Heart left ventricle (tissue), 16 donors: ENCODE data around the gene ETV6. TPM values are rescaled to one million over a fixed set of nuclear protein-coding genes. Genes with fewer than 3 reads are reported as not detected.

ENCODE experiments used
- ATAC-seq, 4 donors: fragments of 200-7000 bp; cut with Tn5 transposase; one replicate each; pipeline ENCODE4 v1.9.1; 2020 to 2022; ENCODE audit warnings: moderate library complexity in 4 of 4, mild to moderate bottlenecking in 3 of 4, moderate number of reproducible peaks in 1 of 4
- DNase-seq, 5 donors: peaks; one replicate each; pipeline ENCODE4 v3.0.0-alpha.2; 2020
- H3K27ac ChIP-seq, 12 donors: fragments of 200-600 bp; sonication (generic) in 4 of 12; one replicate each; pipeline versions ENCODE4 v1.5.0 to v1.8.0; 2016 to 2022; ENCODE audit warnings: mild to moderate bottlenecking in 2 of 12
- H3K27me3 ChIP-seq, 9 donors: fragments of 200-600 bp; sonication (generic) in 2 of 9; one replicate each; pipeline versions ENCODE4 v1.5.1 to v1.8.0; 2016 to 2022; ENCODE audit warnings: mild to moderate bottlenecking in 3 of 9
- H3K36me3 ChIP-seq, 9 donors: fragments of 200-600 bp; sonication (generic) in 2 of 9; one replicate each; pipeline versions ENCODE4 v1.5.0 to v1.8.0; 2018 to 2022; ENCODE audit warnings: mild to moderate bottlenecking in 2 of 9
- H3K4me1 ChIP-seq, 12 donors: fragments of 200-600 bp; sonication (generic) in 4 of 12; one replicate each; pipeline versions ENCODE4 v1.5.0 to v1.8.0; 2016 to 2022; ENCODE audit warnings: mild to moderate bottlenecking in 3 of 12
- H3K4me3 ChIP-seq, 12 donors: fragments of 200-600 bp; sonication (generic) in 4 of 12; one replicate each; pipeline versions ENCODE4 v1.5.0 to v1.8.0; 2017 to 2022; ENCODE audit warnings: mild to moderate bottlenecking in 9 of 12, moderate library complexity in 4 of 12
- H3K9me3 ChIP-seq, 12 donors: fragments of 200-600 bp; sonication (generic) in 4 of 12; one replicate each; pipeline versions ENCODE4 v1.5.0 to v1.8.0; 2016 to 2022; ENCODE audit warnings: mild to moderate bottlenecking in 1 of 12
- POLR2A ChIP-seq, 2 donors: fragments of 450-650 bp; IDR thresholded peaks; one replicate each; pipeline ENCODE4 v1.6.1; 2017; ENCODE audit warnings: antibody characterized with exemption in 2 of 2, mild to moderate bottlenecking in 2 of 2, moderate library complexity in 2 of 2
- WGBS, 4 donors: extraction: QIAGEN DNeasy Blood & Tissue Kit in 2 of 4; methylation state at CpG; one replicate each; pipeline versions ENCODE4 v1.1.5 to v1.1.7; 2013 to 2018; 5-methylcytosine and 5-hydroxymethylcytosine counted together
- intact Hi-C, 10 donors: fragments of 100-400 bp; cut with DNase I; formaldehyde crosslinking; loops; one replicate each; pipeline versions ENCODE4 v1.11.1 to v1.14.2; 2022
- polyA plus RNA-seq, 2 donors: library from polyadenylated mRNA; stranded (reverse); fragments of 200-250 nt; gene quantifications; one replicate each; pipeline ENCODE4 v1.2.3, GENCODE V29; 2013
- total RNA-seq, 9 donors: library from RNA; depleted of rRNA in 2 of 9; stranded (reverse); fragments of >200 nt in 2 of 9; fragmentation: NEBNext Ultra II Directional in 3 of 9; extraction: Animal tissue kit (Norgen Biotek cat#: 25700) in 3 of 9; gene quantifications; one replicate each; pipeline versions ENCODE4 v1.1.0 to v1.2.4, GENCODE V29; 2016 to 2023
- TF ChIP-seq, protein P1 (sequence below), 12 donors: fragments of 200-600 bp; sonication (generic) in 4 of 12; IDR thresholded peaks; one replicate each; pipeline versions ENCODE4 v1.5.0 to v1.8.0; 2018 to 2022; ENCODE audit warnings: antibody characterized with exemption in 12 of 12, mild to moderate bottlenecking in 5 of 12
- donor health status: ischemic (EF 13 %, LVEDD 7.1; RV severe dilation, severe dysfunction).
- donor health status: healthy with polysubstance abuse.
- donor health status: DM: no; HTN: yes; CAD: no.
- donor health status: DM: no; HTN: no; CAD: no.
- donor health status: ischemic (EF 25% LVEDD 6.9; RV normal size, moderate dysfunction).
- donor health status: ischemic (EF 25% LVEDD 5.7; RV mildly dilated, moderate dysfunction).
- donor health status: healthy.
- donor health status: DM: yes; HTN: yes; CAD: no.
- donor health status: ischemic (EF 35%, LVEDD 5.7; RV mildly dilated, moderate dysfunction).
- donor health status: nonischemic (EF 11% LVEDD 7.7; RV severe dilation, severe dysfunction).
- donor health status: DM: yes; HTN: yes; CAD: no.
- donor health status: PGD.
- donor health status: ischemic (EF 29% LVEDD 5.4; RV normal size, mild dysfunction).
- donor health status: nonischemic (EF 23%, LVEDD 6.1; RV moderate dilation, normal function).

ETV6 gene
- total and polyA plus RNA-seq, 11 donors: 3.9 to 37.3 (median 12.4) TPM

DNA sequence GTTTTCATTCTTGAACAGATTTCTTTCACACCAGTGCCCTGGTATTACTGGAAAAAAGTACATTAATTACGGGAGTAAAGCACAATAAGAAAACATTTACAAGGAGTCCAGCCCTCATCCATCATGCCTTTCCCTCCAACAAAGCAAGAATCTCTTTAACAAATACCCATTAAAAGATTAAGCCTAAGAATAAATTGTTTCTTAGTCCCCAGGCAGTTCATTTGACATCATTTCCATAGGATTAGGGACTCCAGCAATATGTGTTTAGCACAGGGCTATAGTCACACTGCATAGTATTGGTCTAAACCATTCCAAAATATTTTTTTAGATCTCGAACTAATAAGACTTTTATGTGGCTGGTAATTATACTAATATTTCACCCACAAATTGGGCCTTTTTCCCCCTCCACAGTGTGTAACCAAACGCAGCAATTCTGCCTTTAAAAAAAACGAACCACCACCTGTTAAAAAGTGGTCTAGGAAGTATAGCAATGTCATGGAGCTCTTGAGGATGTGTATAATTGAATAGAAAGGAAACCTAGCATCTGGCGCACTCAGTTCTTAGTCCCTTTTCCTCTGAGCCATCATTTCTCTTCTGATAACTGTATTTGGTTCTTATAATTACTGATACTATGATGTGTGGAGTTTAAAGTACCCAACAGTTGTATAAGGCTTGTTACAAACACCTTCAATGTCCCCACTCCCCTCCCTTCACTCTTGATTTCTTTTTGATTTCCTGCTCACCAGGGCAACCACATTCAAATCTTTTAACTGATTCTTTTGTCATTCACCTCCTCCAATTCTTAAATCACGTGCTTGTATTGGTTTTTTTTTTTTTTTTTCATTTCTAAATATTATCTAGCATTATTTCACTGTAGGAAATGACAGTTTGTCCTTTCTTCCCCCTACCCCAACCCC, 138.7 kb downstream of the ETV6 start:
- Histone ChIP-seq H3K27me3 (no peaks in the 10 kb centered on the region), H3K4me3 (no peak overlapping the region), H3K27ac (peak overlapping the region in 3 of 12 donors; percentile 39 to 60 (median 53)), H3K4me1 (peaks cover 0 to 49% (median 30%) of the 10 kb centered on the region in 12 donors), H3K36me3 (no peaks in the 10 kb centered on the region), H3K9me3 (no peaks in the 10 kb centered on the region)
- DNase-seq (no peak), ATAC-seq (no peak)
- intact Hi-C loops: no loop called here
- 77 to 83% (median 79%) methylated on average over 6 of the region's 6 CpGs for WGBS, 4 donors
- no peak for TF ChIP-seq POLR2A (IDR thresholded peaks at IDR 0.05)
- TF ChIP-seq, protein P1, sequence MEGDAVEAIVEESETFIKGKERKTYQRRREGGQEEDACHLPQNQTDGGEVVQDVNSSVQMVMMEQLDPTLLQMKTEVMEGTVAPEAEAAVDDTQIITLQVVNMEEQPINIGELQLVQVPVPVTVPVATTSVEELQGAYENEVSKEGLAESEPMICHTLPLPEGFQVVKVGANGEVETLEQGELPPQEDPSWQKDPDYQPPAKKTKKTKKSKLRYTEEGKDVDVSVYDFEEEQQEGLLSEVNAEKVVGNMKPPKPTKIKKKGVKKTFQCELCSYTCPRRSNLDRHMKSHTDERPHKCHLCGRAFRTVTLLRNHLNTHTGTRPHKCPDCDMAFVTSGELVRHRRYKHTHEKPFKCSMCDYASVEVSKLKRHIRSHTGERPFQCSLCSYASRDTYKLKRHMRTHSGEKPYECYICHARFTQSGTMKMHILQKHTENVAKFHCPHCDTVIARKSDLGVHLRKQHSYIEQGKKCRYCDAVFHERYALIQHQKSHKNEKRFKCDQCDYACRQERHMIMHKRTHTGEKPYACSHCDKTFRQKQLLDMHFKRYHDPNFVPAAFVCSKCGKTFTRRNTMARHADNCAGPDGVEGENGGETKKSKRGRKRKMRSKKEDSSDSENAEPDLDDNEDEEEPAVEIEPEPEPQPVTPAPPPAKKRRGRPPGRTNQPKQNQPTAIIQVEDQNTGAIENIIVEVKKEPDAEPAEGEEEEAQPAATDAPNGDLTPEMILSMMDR (IDR thresholded peaks at IDR 0.05): no peak

- Histone ChIP-seq H3K4me1 (peaks cover 0 to 75% (median 56%) of the 10 kb centered on the region in 12 donors), H3K4me3 (peak overlapping the region in 9 of 12 donors; percentile 17 to 41 (median 33)), H3K27ac (peak overlapping the region; percentile 54 to 94 (median 82)), H3K36me3 (no peaks in the 10 kb centered on the region), H3K9me3 (no peaks in the 10 kb centered on the region), H3K27me3 (no peaks in the 10 kb centered on the region)
- intact Hi-C loops: no loop called here
- ATAC-seq (peak; percentile 79 to 88 (median 83)), DNase-seq (peak in 3 of 5 donors; percentile 44 to 61 (median 47))
- TF ChIP-seq POLR2A (IDR thresholded peaks at IDR 0.05): no peak
- TF ChIP-seq, protein P1 (IDR thresholded peaks at IDR 0.05): no peak
- WGBS, 4 donors: 24 to 37% (median 30%) methylated on average over 14 of the region's 14 CpGs
Observed at GRCh38 chr12:11793921-11794710, 144.6 kb downstream of the ETV6 start.

GRCh38 chr12:11794751-11795150, 145.3 kb downstream of the ETV6 start:
- Histone ChIP-seq H3K4me3 (no peak overlapping the region), H3K36me3 (no peaks in the 10 kb centered on the region), H3K9me3 (no peaks in the 10 kb centered on the region), H3K4me1 (peaks cover 0 to 78% (median 57%) of the 10 kb centered on the region in 12 donors), H3K27ac (peak overlapping the region in 11 of 12 donors; percentile 54 to 94 (median 84)), H3K27me3 (no peaks in the 10 kb centered on the region)
- 87 to 89% (median 88%) methylated on average over 4 of the region's 4 CpGs for WGBS, 4 donors
- no peak for TF ChIP-seq POLR2A (IDR thresholded peaks at IDR 0.05)
- TF ChIP-seq, protein P1 (IDR thresholded peaks at IDR 0.05): no peak
- ATAC-seq (no peak), DNase-seq (no peak)
- intact Hi-C loops: loop anchor here in 1 of 10 donors (5.0 kb wide), 1 partner anchor 132 kb away; no protein-coding TSS in a partner anchor
